Neuronal stem cell (in vitro differentiated cells): ENCODE data around the gene TOX2.
A peak's percentile ranks its signal among the peaks of the same experiment; 100 is the strongest.

Source experiments
- DNase-seq: peaks from one replicate; pipeline ENCODE4 v3.0.0-alpha.2; 2013; ENCODE audit warnings: low spot score
- H2AFZ ChIP-seq: one replicate; pipeline ENCODE4 v1.6.1; 2013; ENCODE audit warnings: mild to moderate bottlenecking, low read length, inconsistent platforms
- H2AK5ac ChIP-seq: 2 replicates; pipeline ENCODE4 v1.6.1; 2013; ENCODE audit warnings: low read depth, mild to moderate bottlenecking, inconsistent platforms, low read length, moderate library complexity, mixed read lengths
- H2BK120ac ChIP-seq: 2 replicates; pipeline ENCODE4 v1.6.1; 2013; ENCODE audit warnings: low read depth, mild to moderate bottlenecking, inconsistent platforms, low read length, moderate library complexity, mixed read lengths
- H2BK12ac ChIP-seq: one replicate; pipeline ENCODE4 v1.6.1; 2013; ENCODE audit warnings: low read length, inconsistent platforms
- H2BK15ac ChIP-seq: 2 replicates; pipeline ENCODE4 v1.6.1; 2013; ENCODE audit warnings: mild to moderate bottlenecking, low read length, inconsistent platforms, mixed read lengths
- H2BK5ac ChIP-seq: one replicate; pipeline ENCODE4 v1.6.1; 2013; ENCODE audit warnings: inconsistent platforms, mild to moderate bottlenecking, low read length, moderate library complexity
- H3K14ac ChIP-seq: one replicate; pipeline ENCODE4 v1.6.1; 2013; ENCODE audit warnings: low read length, inconsistent platforms
- H3K18ac ChIP-seq: 2 replicates; pipeline ENCODE4 v1.6.1; 2013; ENCODE audit warnings: low read length, inconsistent platforms
- H3K23ac ChIP-seq: 2 replicates; pipeline ENCODE4 v1.6.1; 2013; ENCODE audit warnings: low read depth, mild to moderate bottlenecking, mixed read lengths, low read length, inconsistent platforms; ENCODE audit not compliant: poor library complexity
- H3K27ac ChIP-seq: replicated peaks from 3 replicates; pipeline ENCODE4 v1.5.1; 2013; ENCODE audit warnings: low read length, inconsistent platforms
- H3K27me3 ChIP-seq, 3 experiments: 2 replicates each; pipeline ENCODE4 v1.6.1; 2013; ENCODE audit warnings: low read length in 3 of 3, mild to moderate bottlenecking in 2 of 3, inconsistent platforms in 1 of 3, low read depth in 1 of 3, mixed read lengths in 1 of 3, moderate library complexity in 1 of 3; ENCODE audit not compliant: control insufficient read depth in 3 of 3, insufficient read depth in 3 of 3
- H3K36me3 ChIP-seq, 2 donors: replicated peaks in 1 of 2; 2 replicates each; pipeline ENCODE4 v1.6.1; 2013; ENCODE audit warnings: low read length in 2 of 2; ENCODE audit not compliant: control insufficient read depth in 2 of 2, insufficient read depth in 2 of 2
- H3K4ac ChIP-seq: 2 replicates; pipeline ENCODE4 v1.6.1; 2013; ENCODE audit warnings: inconsistent platforms, mild to moderate bottlenecking, low read length, moderate library complexity
- H3K4me1 ChIP-seq, 2 donors: 1 replicate in 1 of 2; 2 replicates in 1 of 2; pipeline ENCODE4 v1.6.1; 2013; ENCODE audit warnings: low read length in 2 of 2, low read depth in 1 of 2; ENCODE audit not compliant: control insufficient read depth in 2 of 2, insufficient read depth in 1 of 2
- H3K4me2 ChIP-seq: one replicate; pipeline ENCODE4 v1.6.1; 2013; ENCODE audit warnings: mild to moderate bottlenecking, low read length, inconsistent platforms; ENCODE audit not compliant: insufficient read depth, poor library complexity, severe bottlenecking
- H3K4me3 ChIP-seq, 2 donors: 2 replicates each; pipeline ENCODE4 v1.5.1; 2013; ENCODE audit warnings: low read length in 2 of 2, mild to moderate bottlenecking in 2 of 2, inconsistent platforms in 1 of 2, moderate library complexity in 1 of 2
- H3K79me1 ChIP-seq: one replicate; pipeline ENCODE4 v1.6.1; 2013; ENCODE audit warnings: low read depth, mild to moderate bottlenecking, inconsistent platforms, low read length, moderate library complexity
- H3K9ac ChIP-seq: one replicate; pipeline ENCODE4 v1.6.1; 2013; ENCODE audit warnings: mild to moderate bottlenecking, low read depth, low read length, inconsistent platforms; ENCODE audit not compliant: poor library complexity
- H3K9me3 ChIP-seq, 2 donors: replicated peaks in 1 of 2; 2 replicates each; pipeline versions ENCODE3 to v1.6.1; 2013; ENCODE audit warnings: low read length in 2 of 2, mild to moderate bottlenecking in 2 of 2, inconsistent platforms in 1 of 2, low read depth in 1 of 2, mixed read lengths in 1 of 2, moderate library complexity in 1 of 2; ENCODE audit not compliant: control insufficient read depth in 2 of 2, insufficient read depth in 1 of 2
- H4K8ac ChIP-seq: one replicate; pipeline ENCODE4 v1.6.1; 2013; ENCODE audit warnings: low read depth, mild to moderate bottlenecking, inconsistent platforms, low read length, moderate library complexity
- H4K91ac ChIP-seq: one replicate; pipeline ENCODE4 v1.6.1; 2013; ENCODE audit warnings: low read length, low read depth, mild to moderate bottlenecking, inconsistent platforms; ENCODE audit not compliant: poor library complexity
- WGBS, 2 donors: extraction: QIAGEN DNeasy Blood & Tissue Kit; methylation state at CpG; one replicate each; pipeline ENCODE4 v1.1.7; 2013; ENCODE audit warnings: missing lambda C conversion rate in 2 of 2, mixed read lengths in 1 of 2; ENCODE audit not compliant: insufficient read length in 2 of 2, insufficient replicate concordance in 1 of 2; ENCODE audit errors: extremely low coverage in 2 of 2; 5-methylcytosine and 5-hydroxymethylcytosine counted together

TOX2 gene

DNA sequence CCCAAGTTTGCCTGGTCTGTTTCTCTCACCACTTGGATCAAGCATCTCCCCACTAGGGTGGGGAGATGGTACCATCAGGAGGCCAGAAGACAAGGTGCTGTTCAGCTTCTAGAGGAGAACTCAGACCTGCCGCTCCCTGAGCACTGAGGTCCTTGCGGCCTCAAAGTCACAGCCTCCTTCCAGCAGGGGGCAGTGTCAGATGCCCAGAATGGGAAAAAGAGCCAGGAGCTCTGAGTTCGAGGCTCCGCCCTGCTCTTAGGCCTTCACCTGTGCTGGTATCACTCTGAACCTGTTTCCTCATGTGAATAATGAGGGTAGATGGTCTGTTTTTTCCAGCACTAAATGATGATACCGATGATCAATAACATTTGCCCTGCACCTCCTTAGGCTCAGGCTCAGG is 68.7 kb downstream of the TOX2 start:
- no peak for DNase-seq
- no peak overlapping the region for H3K9ac ChIP-seq
- no peak overlapping the region for H4K8ac ChIP-seq
- H3K18ac ChIP-seq = no peak overlapping the region
- no peaks in the 10 kb centered on the region for H3K27me3 ChIP-seq
- no peaks in the 10 kb centered on the region for H3K9me3 ChIP-seq
- H3K79me1 ChIP-seq = no peaks in the 10 kb centered on the region
- no peak overlapping the region for H3K14ac ChIP-seq
- no peaks in the 10 kb centered on the region for H3K36me3 ChIP-seq
- peaks cover 0 to 2% of the 10 kb centered on the region in 2 donors for H3K4me1 ChIP-seq
- H3K23ac ChIP-seq = no peak overlapping the region
- H2BK120ac ChIP-seq = no peak overlapping the region
- H2AK5ac ChIP-seq = no peak overlapping the region
- no peak overlapping the region for H3K4ac ChIP-seq
- no peak overlapping the region for H2BK5ac ChIP-seq
- H3K27ac ChIP-seq = no peak overlapping the region
- no peak overlapping the region for H4K91ac ChIP-seq
- no peak overlapping the region for H3K4me2 ChIP-seq
- H2AFZ ChIP-seq = no peak overlapping the region
- H2BK12ac ChIP-seq = no peak overlapping the region
- WGBS, 2 donors = no CpG with 5 or more reads among the region's 5 CpGs
- H2BK15ac ChIP-seq = no peak overlapping the region
- no peak overlapping the region for H3K4me3 ChIP-seq

GRCh38 chr20:43983904-43984361 is 69.3 kb downstream of the TOX2 start:
- Histone ChIP-seq H3K9me3 (no peaks in the 10 kb centered on the region), H3K4me3 (no peak overlapping the region), H2BK15ac (no peak overlapping the region), H2BK5ac (no peak overlapping the region), H3K27ac (no peak overlapping the region), H3K27me3 (no peaks in the 10 kb centered on the region), H3K23ac (no peak overlapping the region), H2AFZ (no peak overlapping the region), H3K9ac (no peak overlapping the region), H4K8ac (no peak overlapping the region), H3K36me3 (no peaks in the 10 kb centered on the region), H3K4me1 (peaks cover 0 to 2% of the 10 kb centered on the region in 2 donors), H2BK120ac (no peak overlapping the region), H4K91ac (no peak overlapping the region), H3K18ac (no peak overlapping the region), H3K14ac (no peak overlapping the region), H3K4ac (no peak overlapping the region), H2BK12ac (no peak overlapping the region), H3K4me2 (no peak overlapping the region), H2AK5ac (no peak overlapping the region), H3K79me1 (no peaks in the 10 kb centered on the region)
- no CpG with 5 or more reads among the region's 6 CpGs for WGBS, 2 donors
- no peak for DNase-seq

GRCh38 chr20:43984587-43984986 is 69.9 kb downstream of the TOX2 start:
- Histone ChIP-seq H3K27ac (no peak overlapping the region), H3K4ac (no peak overlapping the region), H2BK15ac (no peak overlapping the region), H3K4me1 (peaks cover 0 to 2% of the 10 kb centered on the region in 2 donors), H3K36me3 (no peaks in the 10 kb centered on the region), H3K18ac (no peak overlapping the region), H2AK5ac (peak overlapping the region; percentile 66), H2BK5ac (peak overlapping the region; percentile 78), H2AFZ (no peak overlapping the region), H3K79me1 (no peaks in the 10 kb centered on the region), H3K4me3 (no peak overlapping the region), H3K9ac (no peak overlapping the region), H3K9me3 (no peaks in the 10 kb centered on the region), H3K23ac (no peak overlapping the region), H2BK120ac (no peak overlapping the region), H4K91ac (no peak overlapping the region), H3K14ac (no peak overlapping the region), H2BK12ac (no peak overlapping the region), H4K8ac (no peak overlapping the region), H3K27me3 (no peaks in the 10 kb centered on the region), H3K4me2 (no peak overlapping the region)
- no peak for DNase-seq
- no CpG with 5 or more reads among the region's 4 CpGs for WGBS, 2 donors

GRCh38 chr20:43985121-43985520 is 70.5 kb downstream of the TOX2 start:
- no peak overlapping the region for H4K8ac ChIP-seq
- peaks cover 0 to 2% of the 10 kb centered on the region in 2 donors for H3K4me1 ChIP-seq
- no peaks in the 10 kb centered on the region for H3K36me3 ChIP-seq
- no peak overlapping the region for H3K4me3 ChIP-seq
- no peak overlapping the region for H3K9ac ChIP-seq
- H3K27me3 ChIP-seq = no peaks in the 10 kb centered on the region
- no peak overlapping the region for H3K4ac ChIP-seq
- no CpG with 5 or more reads among the region's 3 CpGs for WGBS, 2 donors
- no peak overlapping the region for H2BK120ac ChIP-seq
- no peaks in the 10 kb centered on the region for H3K79me1 ChIP-seq
- no peak overlapping the region for H3K23ac ChIP-seq
- H3K9me3 ChIP-seq = peaks cover 0 to 2% of the 10 kb centered on the region in 2 donors
- peak overlapping the region; percentile 78 for H2BK5ac ChIP-seq
- H2AFZ ChIP-seq = no peak overlapping the region
- DNase-seq = no peak
- no peak overlapping the region for H3K4me2 ChIP-seq
- no peak overlapping the region for H2BK15ac ChIP-seq
- H3K14ac ChIP-seq = peak overlapping the region; percentile 64
- peak overlapping the region; percentile 66 for H2AK5ac ChIP-seq
- H3K27ac ChIP-seq = no peak overlapping the region
- peak overlapping the region; percentile 16 for H2BK12ac ChIP-seq
- H4K91ac ChIP-seq = no peak overlapping the region
- no peak overlapping the region for H3K18ac ChIP-seq
